ENCODE measurements around the gene PHACTR2. TPM values are rescaled to one million over a fixed set of nuclear protein-coding genes. Genes with fewer than 3 reads are reported as not detected.

The PHACTR2 gene
- total and polyA plus RNA-seq, 10 of the 15 experiments (the other 5 are each of a cell fraction or from before 2014, with no cell fraction given): 1.4 to 19.1 (median 5.3) TPM

DNA sequence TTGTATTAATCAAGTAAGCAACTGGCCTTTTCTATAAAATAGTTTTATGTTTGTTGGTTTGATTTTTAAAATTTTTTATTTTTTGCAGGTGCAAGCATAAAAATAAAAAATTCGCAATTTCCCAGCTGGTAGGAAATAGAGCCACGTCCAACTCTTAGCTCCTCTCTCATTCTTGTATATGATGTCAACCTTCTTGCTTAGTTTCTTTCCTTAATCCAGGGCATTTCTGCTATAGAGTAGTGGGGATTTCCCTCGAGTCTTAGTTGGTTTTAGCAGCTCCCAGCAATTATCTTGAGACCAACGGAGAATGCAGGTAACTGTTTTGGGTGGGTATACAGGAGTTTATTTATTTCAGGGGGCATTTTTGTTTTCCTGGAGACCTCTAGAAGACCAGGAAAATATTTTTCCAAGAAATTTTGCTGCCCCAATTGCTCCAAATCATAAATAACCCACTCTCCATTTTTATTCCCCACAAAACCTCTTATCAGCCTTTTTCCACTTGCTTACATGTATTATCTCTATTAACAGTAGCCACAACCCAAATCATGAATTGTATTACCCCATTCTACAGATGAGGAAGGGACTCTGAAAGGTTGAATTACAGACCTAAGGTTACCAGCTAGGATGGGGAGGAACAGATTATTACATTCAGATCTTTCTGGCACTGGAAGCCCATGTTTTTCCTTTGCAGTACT lies 18.4 kb downstream of the PHACTR2 start (continued):
- no peak for TF ChIP-seq CREM (IDR thresholded peaks at IDR 0.05; ENCODE audit: low read depth)
- TF ChIP-seq EZH2 (IDR thresholded peaks at IDR 0.05; ENCODE audit: borderline replicate concordance, control insufficient read depth, low read depth, low read length): no peak

GRCh38 chr6:143696664-143697000 lies 18.9 kb downstream of the PHACTR2 start:
- in situ Hi-C loops (cut with MboI) (no loop called here), intact Hi-C loops (cut with micrococcal nuclease; ENCODE audit: unreplicated experiment) (no loop called here)
- SMC1A ChIA-PET (ENCODE audit: uncharacterized antibody, unreplicated experiment): no interaction called here
- TF ChIP-seq MTA3 (IDR thresholded peaks at IDR 0.05; ENCODE audit: borderline replicate concordance, low read length) (no peak), TCF3 (IDR thresholded peaks at IDR 0.05; ENCODE audit: borderline replicate concordance, insufficient read depth, low read depth, low read length) (no peak), NRF1 (conservative IDR thresholded peaks at IDR 0.05; ENCODE audit: low read depth, low read length) (no peak), GABPA (IDR thresholded peaks at IDR 0.05; ENCODE audit: low read depth) (no peak), CEBPB (IDR thresholded peaks at IDR 0.05; ENCODE audit: borderline replicate concordance in 1 of 2, low read depth in 2 of 2, low read length in 2 of 2) (no peak), ZNF207 (IDR thresholded peaks at IDR 0.05; ENCODE audit: borderline replicate concordance) (no peak), LARP7 (IDR thresholded peaks at IDR 0.05) (no peak), RFX5 (IDR thresholded peaks at IDR 0.05; ENCODE audit: low read depth, low read length) (no peak), EZH2 (IDR thresholded peaks at IDR 0.05; ENCODE audit: borderline replicate concordance, control insufficient read depth, low read depth, low read length) (no peak), ZNF622 (IDR thresholded peaks at IDR 0.05) (no peak)
- TF ChIP-seq, protein P1, sequence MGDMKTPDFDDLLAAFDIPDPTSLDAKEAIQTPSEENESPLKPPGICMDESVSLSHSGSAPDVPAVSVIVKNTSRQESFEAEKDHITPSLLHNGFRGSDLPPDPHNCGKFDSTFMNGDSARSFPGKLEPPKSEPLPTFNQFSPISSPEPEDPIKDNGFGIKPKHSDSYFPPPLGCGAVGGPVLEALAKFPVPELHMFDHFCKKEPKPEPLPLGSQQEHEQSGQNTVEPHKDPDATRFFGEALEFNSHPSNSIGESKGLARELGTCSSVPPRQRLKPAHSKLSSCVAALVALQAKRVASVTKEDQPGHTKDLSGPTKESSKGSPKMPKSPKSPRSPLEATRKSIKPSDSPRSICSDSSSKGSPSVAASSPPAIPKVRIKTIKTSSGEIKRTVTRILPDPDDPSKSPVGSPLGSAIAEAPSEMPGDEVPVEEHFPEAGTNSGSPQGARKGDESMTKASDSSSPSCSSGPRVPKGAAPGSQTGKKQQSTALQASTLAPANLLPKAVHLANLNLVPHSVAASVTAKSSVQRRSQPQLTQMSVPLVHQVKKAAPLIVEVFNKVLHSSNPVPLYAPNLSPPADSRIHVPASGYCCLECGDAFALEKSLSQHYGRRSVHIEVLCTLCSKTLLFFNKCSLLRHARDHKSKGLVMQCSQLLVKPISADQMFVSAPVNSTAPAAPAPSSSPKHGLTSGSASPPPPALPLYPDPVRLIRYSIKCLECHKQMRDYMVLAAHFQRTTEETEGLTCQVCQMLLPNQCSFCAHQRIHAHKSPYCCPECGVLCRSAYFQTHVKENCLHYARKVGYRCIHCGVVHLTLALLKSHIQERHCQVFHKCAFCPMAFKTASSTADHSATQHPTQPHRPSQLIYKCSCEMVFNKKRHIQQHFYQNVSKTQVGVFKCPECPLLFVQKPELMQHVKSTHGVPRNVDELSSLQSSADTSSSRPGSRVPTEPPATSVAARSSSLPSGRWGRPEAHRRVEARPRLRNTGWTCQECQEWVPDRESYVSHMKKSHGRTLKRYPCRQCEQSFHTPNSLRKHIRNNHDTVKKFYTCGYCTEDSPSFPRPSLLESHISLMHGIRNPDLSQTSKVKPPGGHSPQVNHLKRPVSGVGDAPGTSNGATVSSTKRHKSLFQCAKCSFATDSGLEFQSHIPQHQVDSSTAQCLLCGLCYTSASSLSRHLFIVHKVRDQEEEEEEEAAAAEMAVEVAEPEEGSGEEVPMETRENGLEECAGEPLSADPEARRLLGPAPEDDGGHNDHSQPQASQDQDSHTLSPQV (IDR thresholded peaks at IDR 0.05): no peak
- POLR2A ChIA-PET: no interaction called here
- ATAC-seq: no peak
- H3K4me2 ChIP-seq (ENCODE audit: control insufficient read depth, insufficient read depth): no peak overlapping the region
- DNase-seq (ENCODE audit: low read depth, low spot score): no peak
- no peaks in the 10 kb centered on the region for H3K27me3 ChIP-seq (replicated peaks in 1 of 2; ENCODE audit: control insufficient read depth in 2 of 2, insufficient read depth in 2 of 2, low read length in 1 of 2)
- 71% methylated on average over 2 of the region's 2 CpGs for WGBS (ENCODE audit: insufficient coverage, insufficient replicate concordance, low lambda C conversion rate, missing lambda C conversion rate)
- H3K27ac ChIP-seq (ENCODE audit: control insufficient read depth, insufficient read depth): no peak overlapping the region
- peaks cover 6% of the 10 kb centered on the region; the same call in 1 of the 2 replicates for H3K4me1 ChIP-seq (ENCODE audit: control insufficient read depth, insufficient read depth, low read length)
- H3K4me3 ChIP-seq: no peak overlapping the region
- no peak overlapping the region for H2AFZ ChIP-seq (ENCODE audit: control insufficient read depth, low read depth, low read length)
- RAD21 ChIA-PET (ENCODE audit: unreplicated experiment): no interaction called here
- H3K9me3 ChIP-seq (replicated peaks; ENCODE audit: control insufficient read depth, insufficient read depth, low read length): no peaks in the 10 kb centered on the region
- H4K20me1 ChIP-seq (ENCODE audit: control insufficient read depth, insufficient read depth): no peaks in the 10 kb centered on the region
- H3K79me2 ChIP-seq (ENCODE audit: control insufficient read depth, insufficient read depth, low read length): no peaks in the 10 kb centered on the region
- no TSS peak for BruUV-seq (replicated peaks)
- no peak for FAIRE-seq
- H3K36me3 ChIP-seq (ENCODE audit: control insufficient read depth in 2 of 2, insufficient read depth in 2 of 2, low read length in 1 of 2): no peaks in the 10 kb centered on the region
- CTCF ChIA-PET: no interaction called here
- H3K9ac ChIP-seq (ENCODE audit: control insufficient read depth, insufficient read depth, low read length): no peak overlapping the region
